ENCODE results near the gene CCDC175.
A peak's percentile ranks its signal among the peaks of the same experiment; 100 is the strongest.

CCDC175 gene

DNA sequence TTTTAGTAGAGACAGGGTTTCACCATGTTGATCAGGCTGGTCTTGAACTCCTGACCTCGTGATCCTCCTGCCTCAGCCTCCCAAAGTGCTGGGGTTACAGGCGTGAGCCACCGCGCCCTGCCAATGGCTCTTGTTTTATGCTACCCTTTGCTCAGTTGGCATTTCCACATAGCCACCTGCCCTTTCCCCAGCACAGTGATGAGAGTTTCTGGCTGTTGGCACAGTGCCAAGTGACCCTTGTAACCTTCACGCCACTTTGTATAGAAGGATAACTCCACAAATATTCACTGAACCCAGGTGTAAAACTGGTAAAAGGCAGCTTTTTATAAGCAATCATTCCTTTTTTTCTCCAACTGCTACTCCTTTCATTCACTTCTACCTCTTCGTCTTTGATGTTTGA is 18.5 kb upstream of the CCDC175 start:
- H3K4me3 ChIP-seq (ENCODE audit: low read depth, low read length): no peak overlapping the region
- TF ChIP-seq, protein P1, sequence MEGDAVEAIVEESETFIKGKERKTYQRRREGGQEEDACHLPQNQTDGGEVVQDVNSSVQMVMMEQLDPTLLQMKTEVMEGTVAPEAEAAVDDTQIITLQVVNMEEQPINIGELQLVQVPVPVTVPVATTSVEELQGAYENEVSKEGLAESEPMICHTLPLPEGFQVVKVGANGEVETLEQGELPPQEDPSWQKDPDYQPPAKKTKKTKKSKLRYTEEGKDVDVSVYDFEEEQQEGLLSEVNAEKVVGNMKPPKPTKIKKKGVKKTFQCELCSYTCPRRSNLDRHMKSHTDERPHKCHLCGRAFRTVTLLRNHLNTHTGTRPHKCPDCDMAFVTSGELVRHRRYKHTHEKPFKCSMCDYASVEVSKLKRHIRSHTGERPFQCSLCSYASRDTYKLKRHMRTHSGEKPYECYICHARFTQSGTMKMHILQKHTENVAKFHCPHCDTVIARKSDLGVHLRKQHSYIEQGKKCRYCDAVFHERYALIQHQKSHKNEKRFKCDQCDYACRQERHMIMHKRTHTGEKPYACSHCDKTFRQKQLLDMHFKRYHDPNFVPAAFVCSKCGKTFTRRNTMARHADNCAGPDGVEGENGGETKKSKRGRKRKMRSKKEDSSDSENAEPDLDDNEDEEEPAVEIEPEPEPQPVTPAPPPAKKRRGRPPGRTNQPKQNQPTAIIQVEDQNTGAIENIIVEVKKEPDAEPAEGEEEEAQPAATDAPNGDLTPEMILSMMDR (IDR thresholded peaks at IDR 0.05; ENCODE audit: low read depth, low read length): no peak
- TF ChIP-seq POLR2A (IDR thresholded peaks at IDR 0.05; ENCODE audit: extremely low read depth, insufficient read length) (no peak), MYC (IDR thresholded peaks at IDR 0.05; ENCODE audit: low read depth, low read length) (no peak)
- TF ChIP-seq, protein P2, sequence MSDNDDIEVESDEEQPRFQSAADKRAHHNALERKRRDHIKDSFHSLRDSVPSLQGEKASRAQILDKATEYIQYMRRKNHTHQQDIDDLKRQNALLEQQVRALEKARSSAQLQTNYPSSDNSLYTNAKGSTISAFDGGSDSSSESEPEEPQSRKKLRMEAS (IDR thresholded peaks at IDR 0.05; ENCODE audit: low read depth, low read length): no peak
- DNase-seq (ENCODE audit: low read depth): no peak

DNA sequence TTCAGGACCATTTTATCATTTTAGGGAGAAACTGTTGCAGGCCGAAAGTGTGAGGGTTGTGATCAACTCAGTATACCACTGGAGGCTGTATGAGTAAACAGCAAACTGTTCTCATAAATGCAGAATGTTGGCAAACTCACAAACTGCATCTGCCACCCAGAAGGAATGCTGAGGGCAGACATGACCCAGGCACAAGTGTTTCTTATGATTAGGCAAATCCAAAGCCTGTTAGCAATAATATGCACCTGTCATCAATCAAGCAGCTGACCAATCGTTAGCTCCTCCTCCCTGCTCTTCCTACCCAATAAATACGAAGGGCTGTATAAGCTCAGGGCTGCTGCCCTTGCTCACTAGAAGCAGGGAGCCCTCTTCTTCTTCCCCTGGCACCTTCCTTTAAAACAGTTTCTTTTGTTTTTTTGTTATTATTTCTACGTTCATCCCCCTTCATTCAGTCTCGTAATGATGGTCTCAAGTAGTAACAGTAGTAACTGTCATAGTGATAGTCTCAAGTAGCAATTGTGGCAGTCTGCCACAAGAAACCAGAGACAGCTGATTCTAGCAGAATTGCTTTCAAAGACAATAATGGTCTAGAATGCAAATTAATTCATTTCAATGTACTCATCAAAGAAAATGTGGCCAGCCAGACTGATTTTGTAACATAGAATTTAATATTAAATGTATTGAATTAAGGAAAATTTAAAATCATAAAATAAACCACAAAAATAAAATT is 15.2 kb upstream of the CCDC175 start:
- TF ChIP-seq, protein P2 (IDR thresholded peaks at IDR 0.05; ENCODE audit: low read depth, low read length): no peak
- TF ChIP-seq, protein P1 (IDR thresholded peaks at IDR 0.05; ENCODE audit: low read depth, low read length): no peak
- TF ChIP-seq MYC (IDR thresholded peaks at IDR 0.05; ENCODE audit: low read depth, low read length): no peak
- no peak for TF ChIP-seq POLR2A (IDR thresholded peaks at IDR 0.05; ENCODE audit: extremely low read depth, insufficient read length)
- no peak overlapping the region for H3K4me3 ChIP-seq (ENCODE audit: low read depth, low read length)
- no peak for DNase-seq (ENCODE audit: low read depth)

DNA sequence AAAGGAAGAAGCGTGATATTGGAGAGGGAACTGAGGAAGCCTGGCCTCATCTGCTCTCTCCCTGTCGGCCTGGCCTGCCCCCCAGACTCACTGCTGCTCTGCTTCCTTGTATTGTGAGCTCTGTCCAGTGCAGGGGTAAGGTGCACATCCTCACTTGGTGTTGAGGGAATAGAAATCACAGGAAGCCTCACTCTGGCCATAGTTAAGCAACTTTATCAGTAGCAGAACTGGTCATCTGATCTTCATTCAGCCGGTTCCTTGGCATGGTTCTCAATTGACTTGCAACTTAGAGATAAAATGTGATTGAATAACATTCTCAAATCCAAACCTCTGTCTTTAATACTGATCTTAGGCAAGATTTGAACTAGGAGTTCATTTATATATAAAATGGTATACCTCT is 11.5 kb upstream of the CCDC175 start:
- DNase-seq (ENCODE audit: low read depth): no peak
- TF ChIP-seq, protein P2 (IDR thresholded peaks at IDR 0.05; ENCODE audit: low read depth, low read length): no peak
- no peak for TF ChIP-seq MYC (IDR thresholded peaks at IDR 0.05; ENCODE audit: low read depth, low read length)
- TF ChIP-seq, protein P1 (IDR thresholded peaks at IDR 0.05; ENCODE audit: low read depth, low read length): no peak
- TF ChIP-seq POLR2A (IDR thresholded peaks at IDR 0.05; ENCODE audit: extremely low read depth, insufficient read length): no peak
- H3K4me3 ChIP-seq (ENCODE audit: low read depth, low read length): no peak overlapping the region

DNA sequence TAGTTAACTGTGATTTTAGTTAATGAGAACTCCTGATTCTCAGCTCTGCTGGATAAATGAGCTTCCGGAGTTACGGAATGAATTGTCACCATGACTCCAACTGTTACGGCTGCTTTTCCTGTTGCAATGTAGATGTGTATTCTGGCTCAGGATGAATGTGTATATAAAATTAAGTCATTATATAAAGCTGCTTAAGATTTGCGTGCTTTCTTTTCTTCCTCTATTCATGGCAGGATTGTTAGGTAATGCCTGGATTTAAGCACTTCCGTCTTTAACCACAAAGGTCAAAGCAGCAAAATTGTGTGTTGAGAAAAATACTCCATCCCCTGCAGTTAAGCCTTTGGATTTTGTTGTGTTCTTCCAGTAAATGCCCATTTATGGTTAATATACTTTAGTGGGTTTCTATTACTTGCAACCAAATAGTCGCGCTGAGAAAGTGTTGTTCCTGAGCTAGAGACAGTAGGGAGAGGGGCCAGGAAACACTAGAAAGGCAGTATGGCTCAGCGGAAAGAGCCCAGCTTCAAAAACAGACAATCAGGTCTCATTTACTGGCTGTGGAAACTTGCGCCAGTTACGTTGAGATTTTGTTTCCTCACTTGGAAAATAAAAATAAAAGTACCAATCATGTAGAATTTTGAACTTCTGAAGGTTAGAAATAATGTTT is 9.4 kb upstream of the CCDC175 start:
- TF ChIP-seq POLR2A (IDR thresholded peaks at IDR 0.05; ENCODE audit: extremely low read depth, insufficient read length): no peak
- no peak for TF ChIP-seq MYC (IDR thresholded peaks at IDR 0.05; ENCODE audit: low read depth, low read length)
- TF ChIP-seq, protein P2 (IDR thresholded peaks at IDR 0.05; ENCODE audit: low read depth, low read length): no peak
- no peak overlapping the region for H3K4me3 ChIP-seq (ENCODE audit: low read depth, low read length)
- DNase-seq (ENCODE audit: low read depth): peak; percentile 75

DNA sequence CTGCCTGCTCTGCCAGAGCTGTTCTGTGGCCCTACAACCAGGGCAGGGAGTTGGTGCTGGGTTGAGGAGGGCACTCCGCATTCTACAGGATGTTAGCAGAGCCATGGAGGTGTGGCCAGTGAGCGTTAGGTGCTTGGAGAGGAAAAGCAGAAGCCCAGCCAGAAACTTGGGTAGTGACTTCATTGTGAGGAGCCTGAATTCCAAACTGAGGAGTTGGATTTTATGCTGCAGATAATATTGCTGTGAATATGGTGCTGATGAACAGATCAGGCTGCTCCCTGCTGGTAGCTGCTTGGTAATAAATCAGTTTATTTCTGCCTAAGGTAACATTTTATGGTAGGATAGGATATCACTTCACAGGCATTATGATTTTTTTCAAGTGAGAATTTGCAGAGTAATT is 7.1 kb upstream of the CCDC175 start:
- DNase-seq (ENCODE audit: low read depth): peak; percentile 9
- TF ChIP-seq MYC (IDR thresholded peaks at IDR 0.05; ENCODE audit: low read depth, low read length) (no peak), POLR2A (IDR thresholded peaks at IDR 0.05; ENCODE audit: extremely low read depth, insufficient read length) (no peak)
- TF ChIP-seq, protein P1 (IDR thresholded peaks at IDR 0.05; ENCODE audit: low read depth, low read length): no peak
- TF ChIP-seq, protein P2 (IDR thresholded peaks at IDR 0.05; ENCODE audit: low read depth, low read length): no peak
- H3K4me3 ChIP-seq (ENCODE audit: low read depth, low read length): no peak overlapping the region
